Measurements from ENCODE around the gene NME7.
A peak's percentile ranks its signal among the peaks of the same experiment; 100 is the strongest.
"Not testable (repeated sequence)": the region's sequence is repeated elsewhere in the genome, so short reads cannot be mapped to it uniquely, and the experiment has no call there.

The NME7 gene

GRCh38 chr1:169340882-169341281, 26.7 kb downstream of the NME7 start:
- DNase-seq = no peak

- DNase-seq = no peak
These were observed 27.8 kb downstream of the NME7 start for GRCh38 chr1:169339773-169340172.

- no peak for DNase-seq
These were observed 29.0 kb downstream of the NME7 start for GRCh38 chr1:169338617-169339016.

GRCh38 chr1:169336947-169337715, 30.5 kb downstream of the NME7 start:
- not testable (repeated sequence) for DNase-seq

- not testable (repeated sequence) for DNase-seq
These were observed 32.9 kb downstream of the NME7 start for GRCh38 chr1:169334727-169335126.

GRCh38 chr1:169330927-169331326, 36.7 kb downstream of the NME7 start:
- DNase-seq = no peak

GRCh38 chr1:169329383-169329782, 38.2 kb downstream of the NME7 start:
- no peak for DNase-seq

- DNase-seq = no peak
These were observed 39.7 kb downstream of the NME7 start for GRCh38 chr1:169327875-169328274.

GRCh38 chr1:169326956-169327268, 40.7 kb downstream of the NME7 start:
- no peak for DNase-seq

GRCh38 chr1:169326261-169326955, 41.2 kb downstream of the NME7 start:
- DNase-seq = no peak

- DNase-seq = no peak
These were observed 42.5 kb downstream of the NME7 start for GRCh38 chr1:169325117-169325516.

- DNase-seq = no peak
These were observed 45.5 kb downstream of the NME7 start for GRCh38 chr1:169322138-169322537.

- peak; percentile 35 for DNase-seq
These were observed 46.1 kb downstream of the NME7 start for GRCh38 chr1:169321539-169321938.

- DNase-seq = no peak
These were observed 48.9 kb downstream of the NME7 start for GRCh38 chr1:169318536-169319244.

- DNase-seq = no peak
These were observed 51.0 kb downstream of the NME7 start for GRCh38 chr1:169316556-169316955.

- no peak for DNase-seq
These were observed 55.3 kb downstream of the NME7 start for GRCh38 chr1:169312084-169312954.

GRCh38 chr1:169309178-169310166, 58.1 kb downstream of the NME7 start:
- DNase-seq = no peak

- DNase-seq = no peak
These were observed 59.1 kb downstream of the NME7 start for GRCh38 chr1:169308313-169309039.

- peak; percentile 66 for DNase-seq
These were observed 60.4 kb downstream of the NME7 start for GRCh38 chr1:169307176-169307575.

- no peak for DNase-seq
These were observed 61.6 kb downstream of the NME7 start for GRCh38 chr1:169305948-169306347.

- no peak for DNase-seq
These were observed 62.2 kb downstream of the NME7 start for GRCh38 chr1:169305356-169305755.
